K562 (cell line): ENCODE data around the gene PGBD4. TPM values are rescaled to one million over a fixed set of nuclear protein-coding genes. Genes with fewer than 3 reads are reported as not detected.

Experiments used
- DPF2 ChIP-seq: fragments of 450-650 bp; IDR thresholded peaks from 2 replicates; pipeline ENCODE4 v1.6.1; 2016
- ELK3 ChIP-seq: fragments of 450-650 bp; formaldehyde crosslinking; IDR thresholded peaks from 2 replicates; pipeline ENCODE4 v1.4.0; 2020; ENCODE audit warnings: mild to moderate bottlenecking
- GATAD2A ChIP-seq: fragments of 450-650 bp; IDR thresholded peaks from 2 replicates; pipeline ENCODE4 v1.6.1; 2017
- HDAC1 ChIP-seq, 2 experiments: fragments of 450-650 bp; IDR thresholded peaks; 2 replicates each; pipeline ENCODE4 v1.6.1; 2016 to 2017; ENCODE audit warnings: inconsistent platforms in 1 of 2, mild to moderate bottlenecking in 1 of 2, moderate library complexity in 1 of 2
- KDM4B ChIP-seq, 2 experiments: fragments of 450-650 bp in 1 of 2; sonication (generic) in 1 of 2; IDR thresholded peaks; 2 replicates each; pipeline ENCODE4 v1.6.1; 2016 to 2017; ENCODE audit warnings: borderline replicate concordance in 2 of 2, antibody characterized with exemption in 1 of 2, low read depth in 1 of 2, mild to moderate bottlenecking in 1 of 2
- SLC30A9 ChIP-seq: fragments of 250-450 bp; sonication (Bioruptor Pico); IDR thresholded peaks from 2 replicates; pipeline ENCODE4 v1.8.0; 2022; ENCODE audit warnings: mild to moderate bottlenecking, moderate library complexity
- SMARCE1 ChIP-seq: fragments of 450-650 bp; IDR thresholded peaks from 2 replicates; pipeline ENCODE4 v1.7.1; 2016; ENCODE audit warnings: mild to moderate bottlenecking
- polyA plus RNA-seq, 8 experiments: library from polyadenylated mRNA; depleted of rRNA in 4 of 8; stranded (reverse) in 5 of 8; unstranded in 3 of 8; fragments of >200 nt; fragmentation: Nextera tagmentation in 2 of 8; fragmentation: Illumina TruSeq in 1 of 8; extraction: Ambion mirVana in 2 of 8; extraction: Trizol in 1 of 8; gene quantifications; 2 replicates each; pipeline versions ENCODE4 v1.2.1 to v1.2.3, GENCODE V29; 2011 to 2014; ENCODE audit warnings: inconsistent platforms in 1 of 8, missing spikeins in 1 of 8
- total RNA-seq, 7 experiments: library from RNA; depleted of rRNA in 6 of 7; stranded (reverse); fragments of >200 nt in 6 of 7; fragmentation: Illumina TruSeq in 2 of 7; extraction: Trizol in 2 of 7; gene quantifications; 2 replicates each; pipeline versions ENCODE4 v1.2.1 to v1.2.3, GENCODE V29; 2011 to 2021; ENCODE audit warnings: low replicate concordance in 1 of 7
- TF ChIP-seq, protein P1 (sequence below): fragments of 450-650 bp; IDR thresholded peaks from 2 replicates; pipeline ENCODE4 v1.6.1; 2016; ENCODE audit warnings: mild to moderate bottlenecking, moderate library complexity
- TF ChIP-seq, protein P2 (sequence below), 2 experiments: fragments of 450-650 bp in 1 of 2; IDR thresholded peaks; 2 replicates each; pipeline ENCODE4 v1.6.1; 2011 to 2017; ENCODE audit warnings: low read depth in 2 of 2, antibody characterized with exemption in 1 of 2, borderline replicate concordance in 1 of 2, low read length in 1 of 2, mild to moderate bottlenecking in 1 of 2, mixed read lengths in 1 of 2; ENCODE audit not compliant: control insufficient read depth in 1 of 2

The PGBD4 gene
- total and polyA plus RNA-seq, 9 of the 15 experiments (the other 6 are each of a cell fraction or from before 2014, with no cell fraction given): 2.1 to 4.9 (median 2.7) TPM

DNA sequence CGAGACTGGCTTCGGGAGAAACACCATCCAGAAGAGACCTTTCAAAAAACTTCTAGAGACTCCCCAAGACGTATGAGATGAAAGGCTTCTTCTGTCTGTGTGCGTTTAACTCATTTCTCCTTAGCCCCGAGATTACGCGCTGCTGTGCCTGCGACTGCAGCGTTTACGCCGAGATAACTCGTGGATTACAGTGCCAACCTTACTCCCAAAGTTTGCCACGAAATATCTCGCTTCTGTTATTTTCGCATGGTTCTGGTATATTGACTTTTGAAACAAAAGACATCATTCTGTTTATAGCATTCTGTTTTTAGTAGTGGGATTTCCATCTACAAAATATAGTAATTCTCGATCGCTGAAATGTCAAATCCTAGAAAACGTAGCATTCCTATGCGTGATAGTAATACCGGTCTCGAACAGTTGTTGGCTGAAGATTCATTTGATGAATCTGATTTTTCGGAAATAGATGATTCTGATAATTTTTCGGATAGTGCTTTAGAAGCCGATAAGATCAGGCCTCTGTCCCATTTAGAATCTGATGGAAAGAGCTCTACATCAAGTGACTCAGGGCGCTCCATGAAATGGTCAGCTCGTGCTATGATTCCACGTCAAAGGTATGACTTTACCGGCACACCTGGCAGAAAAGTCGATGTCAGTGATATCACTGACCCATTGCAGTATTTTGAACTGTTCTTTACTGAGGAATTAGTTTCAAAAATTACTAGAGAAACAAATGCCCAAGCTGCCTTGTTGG is 467 bp downstream of the PGBD4 start (continued):
- TF ChIP-seq, protein P1, sequence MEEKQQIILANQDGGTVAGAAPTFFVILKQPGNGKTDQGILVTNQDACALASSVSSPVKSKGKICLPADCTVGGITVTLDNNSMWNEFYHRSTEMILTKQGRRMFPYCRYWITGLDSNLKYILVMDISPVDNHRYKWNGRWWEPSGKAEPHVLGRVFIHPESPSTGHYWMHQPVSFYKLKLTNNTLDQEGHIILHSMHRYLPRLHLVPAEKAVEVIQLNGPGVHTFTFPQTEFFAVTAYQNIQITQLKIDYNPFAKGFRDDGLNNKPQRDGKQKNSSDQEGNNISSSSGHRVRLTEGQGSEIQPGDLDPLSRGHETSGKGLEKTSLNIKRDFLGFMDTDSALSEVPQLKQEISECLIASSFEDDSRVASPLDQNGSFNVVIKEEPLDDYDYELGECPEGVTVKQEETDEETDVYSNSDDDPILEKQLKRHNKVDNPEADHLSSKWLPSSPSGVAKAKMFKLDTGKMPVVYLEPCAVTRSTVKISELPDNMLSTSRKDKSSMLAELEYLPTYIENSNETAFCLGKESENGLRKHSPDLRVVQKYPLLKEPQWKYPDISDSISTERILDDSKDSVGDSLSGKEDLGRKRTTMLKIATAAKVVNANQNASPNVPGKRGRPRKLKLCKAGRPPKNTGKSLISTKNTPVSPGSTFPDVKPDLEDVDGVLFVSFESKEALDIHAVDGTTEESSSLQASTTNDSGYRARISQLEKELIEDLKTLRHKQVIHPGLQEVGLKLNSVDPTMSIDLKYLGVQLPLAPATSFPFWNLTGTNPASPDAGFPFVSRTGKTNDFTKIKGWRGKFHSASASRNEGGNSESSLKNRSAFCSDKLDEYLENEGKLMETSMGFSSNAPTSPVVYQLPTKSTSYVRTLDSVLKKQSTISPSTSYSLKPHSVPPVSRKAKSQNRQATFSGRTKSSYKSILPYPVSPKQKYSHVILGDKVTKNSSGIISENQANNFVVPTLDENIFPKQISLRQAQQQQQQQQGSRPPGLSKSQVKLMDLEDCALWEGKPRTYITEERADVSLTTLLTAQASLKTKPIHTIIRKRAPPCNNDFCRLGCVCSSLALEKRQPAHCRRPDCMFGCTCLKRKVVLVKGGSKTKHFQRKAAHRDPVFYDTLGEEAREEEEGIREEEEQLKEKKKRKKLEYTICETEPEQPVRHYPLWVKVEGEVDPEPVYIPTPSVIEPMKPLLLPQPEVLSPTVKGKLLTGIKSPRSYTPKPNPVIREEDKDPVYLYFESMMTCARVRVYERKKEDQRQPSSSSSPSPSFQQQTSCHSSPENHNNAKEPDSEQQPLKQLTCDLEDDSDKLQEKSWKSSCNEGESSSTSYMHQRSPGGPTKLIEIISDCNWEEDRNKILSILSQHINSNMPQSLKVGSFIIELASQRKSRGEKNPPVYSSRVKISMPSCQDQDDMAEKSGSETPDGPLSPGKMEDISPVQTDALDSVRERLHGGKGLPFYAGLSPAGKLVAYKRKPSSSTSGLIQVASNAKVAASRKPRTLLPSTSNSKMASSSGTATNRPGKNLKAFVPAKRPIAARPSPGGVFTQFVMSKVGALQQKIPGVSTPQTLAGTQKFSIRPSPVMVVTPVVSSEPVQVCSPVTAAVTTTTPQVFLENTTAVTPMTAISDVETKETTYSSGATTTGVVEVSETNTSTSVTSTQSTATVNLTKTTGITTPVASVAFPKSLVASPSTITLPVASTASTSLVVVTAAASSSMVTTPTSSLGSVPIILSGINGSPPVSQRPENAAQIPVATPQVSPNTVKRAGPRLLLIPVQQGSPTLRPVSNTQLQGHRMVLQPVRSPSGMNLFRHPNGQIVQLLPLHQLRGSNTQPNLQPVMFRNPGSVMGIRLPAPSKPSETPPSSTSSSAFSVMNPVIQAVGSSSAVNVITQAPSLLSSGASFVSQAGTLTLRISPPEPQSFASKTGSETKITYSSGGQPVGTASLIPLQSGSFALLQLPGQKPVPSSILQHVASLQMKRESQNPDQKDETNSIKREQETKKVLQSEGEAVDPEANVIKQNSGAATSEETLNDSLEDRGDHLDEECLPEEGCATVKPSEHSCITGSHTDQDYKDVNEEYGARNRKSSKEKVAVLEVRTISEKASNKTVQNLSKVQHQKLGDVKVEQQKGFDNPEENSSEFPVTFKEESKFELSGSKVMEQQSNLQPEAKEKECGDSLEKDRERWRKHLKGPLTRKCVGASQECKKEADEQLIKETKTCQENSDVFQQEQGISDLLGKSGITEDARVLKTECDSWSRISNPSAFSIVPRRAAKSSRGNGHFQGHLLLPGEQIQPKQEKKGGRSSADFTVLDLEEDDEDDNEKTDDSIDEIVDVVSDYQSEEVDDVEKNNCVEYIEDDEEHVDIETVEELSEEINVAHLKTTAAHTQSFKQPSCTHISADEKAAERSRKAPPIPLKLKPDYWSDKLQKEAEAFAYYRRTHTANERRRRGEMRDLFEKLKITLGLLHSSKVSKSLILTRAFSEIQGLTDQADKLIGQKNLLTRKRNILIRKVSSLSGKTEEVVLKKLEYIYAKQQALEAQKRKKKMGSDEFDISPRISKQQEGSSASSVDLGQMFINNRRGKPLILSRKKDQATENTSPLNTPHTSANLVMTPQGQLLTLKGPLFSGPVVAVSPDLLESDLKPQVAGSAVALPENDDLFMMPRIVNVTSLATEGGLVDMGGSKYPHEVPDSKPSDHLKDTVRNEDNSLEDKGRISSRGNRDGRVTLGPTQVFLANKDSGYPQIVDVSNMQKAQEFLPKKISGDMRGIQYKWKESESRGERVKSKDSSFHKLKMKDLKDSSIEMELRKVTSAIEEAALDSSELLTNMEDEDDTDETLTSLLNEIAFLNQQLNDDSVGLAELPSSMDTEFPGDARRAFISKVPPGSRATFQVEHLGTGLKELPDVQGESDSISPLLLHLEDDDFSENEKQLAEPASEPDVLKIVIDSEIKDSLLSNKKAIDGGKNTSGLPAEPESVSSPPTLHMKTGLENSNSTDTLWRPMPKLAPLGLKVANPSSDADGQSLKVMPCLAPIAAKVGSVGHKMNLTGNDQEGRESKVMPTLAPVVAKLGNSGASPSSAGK: peak; percentile 75
- TF ChIP-seq ELK3 (CRISPR knock-in tag) (no peak), SMARCE1 (0 out of 2 replicates have a peak, but pooled peaks have one; percentile 0), HDAC1 (IDR thresholded peaks at IDR 0.05) (peak in 1 of 2 experiments; percentile 2; a peak in 1 of 4 replicates), KDM4B (IDR thresholded peaks at IDR 0.05; ENCODE audit: borderline replicate concordance in 2 of 2, low read depth in 1 of 2) (0 out of 4 replicates have a peak, but pooled peaks of 1 of the 2 experiments have one; percentile 80), GATAD2A (no peak), SLC30A9 (no peak), DPF2 (peak; percentile 22; the same call in 1 of the 2 replicates)
- TF ChIP-seq, protein P2, sequence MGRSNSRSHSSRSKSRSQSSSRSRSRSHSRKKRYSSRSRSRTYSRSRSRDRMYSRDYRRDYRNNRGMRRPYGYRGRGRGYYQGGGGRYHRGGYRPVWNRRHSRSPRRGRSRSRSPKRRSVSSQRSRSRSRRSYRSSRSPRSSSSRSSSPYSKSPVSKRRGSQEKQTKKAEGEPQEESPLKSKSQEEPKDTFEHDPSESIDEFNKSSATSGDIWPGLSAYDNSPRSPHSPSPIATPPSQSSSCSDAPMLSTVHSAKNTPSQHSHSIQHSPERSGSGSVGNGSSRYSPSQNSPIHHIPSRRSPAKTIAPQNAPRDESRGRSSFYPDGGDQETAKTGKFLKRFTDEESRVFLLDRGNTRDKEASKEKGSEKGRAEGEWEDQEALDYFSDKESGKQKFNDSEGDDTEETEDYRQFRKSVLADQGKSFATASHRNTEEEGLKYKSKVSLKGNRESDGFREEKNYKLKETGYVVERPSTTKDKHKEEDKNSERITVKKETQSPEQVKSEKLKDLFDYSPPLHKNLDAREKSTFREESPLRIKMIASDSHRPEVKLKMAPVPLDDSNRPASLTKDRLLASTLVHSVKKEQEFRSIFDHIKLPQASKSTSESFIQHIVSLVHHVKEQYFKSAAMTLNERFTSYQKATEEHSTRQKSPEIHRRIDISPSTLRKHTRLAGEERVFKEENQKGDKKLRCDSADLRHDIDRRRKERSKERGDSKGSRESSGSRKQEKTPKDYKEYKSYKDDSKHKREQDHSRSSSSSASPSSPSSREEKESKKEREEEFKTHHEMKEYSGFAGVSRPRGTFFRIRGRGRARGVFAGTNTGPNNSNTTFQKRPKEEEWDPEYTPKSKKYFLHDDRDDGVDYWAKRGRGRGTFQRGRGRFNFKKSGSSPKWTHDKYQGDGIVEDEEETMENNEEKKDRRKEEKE (IDR thresholded peaks at IDR 0.05; ENCODE audit: borderline replicate concordance in 1 of 2, control insufficient read depth in 1 of 2, low read depth in 2 of 2, low read length in 1 of 2): no peak
